Activated B cell treated with CpG ODN at 0.5 μM for 24 hours (primary cell): ENCODE data around the gene KCNMB4. TPM values are rescaled to one million over a fixed set of nuclear protein-coding genes. Genes with fewer than 3 reads are reported as not detected.
A peak's percentile ranks its signal among the peaks of the same experiment; 100 is the strongest.

Source experiments
- ATAC-seq: fragments of 200-7000 bp; cut with Tn5 transposase; one replicate; pipeline ENCODE4 v1.10.0; 2021; ENCODE audit warnings: low read depth, mild to moderate bottlenecking, moderate library complexity
- CTCF ChIA-PET: fragments of 350-600 bp; sonication (Branson Sonifier 250); formaldehyde crosslinking; loops from one replicate; lab custom pipeline; 2021; ENCODE audit warnings: antibody characterized with exemption; lab: Charles Lee
- POLR2A ChIA-PET: fragments of 350-600 bp; sonication (Branson Sonifier 250); formaldehyde crosslinking; loops from one replicate; lab custom pipeline; 2021; ENCODE audit warnings: antibody characterized with exemption; lab: Charles Lee
- DNase-seq: peaks from one replicate; pipeline ENCODE4 v3.0.0; 2022
- H3K27ac Mint-ChIP-seq: one replicate; pipeline ENCODE4 v1.8.0; 2020; ENCODE audit warnings: mixed read lengths
- H3K27me3 Mint-ChIP-seq: one replicate; pipeline ENCODE4 v1.8.0; 2021; ENCODE audit warnings: mixed read lengths
- H3K36me3 Mint-ChIP-seq: one replicate; pipeline ENCODE4 v1.8.0; 2021; ENCODE audit warnings: low read depth, mixed read lengths
- H3K4me1 Mint-ChIP-seq: one replicate; pipeline ENCODE4 v1.8.0; 2021; ENCODE audit warnings: mixed read lengths
- H3K4me3 Mint-ChIP-seq: one replicate; pipeline ENCODE4 v1.8.0; 2020; ENCODE audit warnings: mild to moderate bottlenecking, mixed read lengths
- H3K9me3 Mint-ChIP-seq: one replicate; pipeline ENCODE4 v1.8.0; 2020; ENCODE audit warnings: mixed read lengths
- CTCF ChIP-seq: fragments of 200-600 bp; IDR thresholded peaks from one replicate; pipeline ENCODE4 v1.8.0; 2022; ENCODE audit warnings: antibody characterized with exemption, mild to moderate bottlenecking
- intact Hi-C: fragments of 100-400 bp; cut with micrococcal nuclease; formaldehyde crosslinking; loops from one replicate; pipeline ENCODE4 v1.15.1; 2024
- total RNA-seq: library from RNA; stranded (reverse); gene quantifications from 2 replicates; pipeline ENCODE4 v1.2.3, GENCODE V29; 2022

KCNMB4 gene
- total RNA-seq, 1 donor from 2014 or later, result 0.86 TPM

DNA sequence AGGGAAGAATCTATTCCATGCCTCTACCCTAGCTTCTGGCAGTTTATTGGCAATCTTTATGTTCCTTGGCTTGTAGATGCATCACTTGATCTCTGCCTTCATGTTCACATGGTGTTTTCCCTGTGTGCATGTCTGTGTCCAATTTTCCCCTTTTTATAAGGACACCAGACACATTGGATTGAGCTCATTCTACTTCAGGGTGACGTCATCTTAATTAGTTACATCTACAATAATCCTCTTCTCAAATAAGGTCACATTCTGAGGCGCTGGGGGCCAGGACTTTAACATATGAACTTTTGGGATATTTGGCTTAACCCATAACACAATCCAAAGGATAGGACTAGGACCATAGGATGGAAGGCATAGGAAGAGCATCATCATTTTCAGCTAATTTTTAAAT is 101.4 kb downstream of the KCNMB4 start:
- Mint-ChIP-seq H3K27ac (no peak overlapping the region), H3K4me3 (no peak overlapping the region), H3K4me1 (no peaks in the 10 kb centered on the region), H3K9me3 (peaks cover 6% of the 10 kb centered on the region), H3K36me3 (no peaks in the 10 kb centered on the region), H3K27me3 (no peaks in the 10 kb centered on the region)
- no peak for TF ChIP-seq CTCF
- ATAC-seq (no peak), DNase-seq (no peak)
- ChIA-PET CTCF (no interaction called here), POLR2A (no interaction called here)
- intact Hi-C loops, result no loop called here

DNA sequence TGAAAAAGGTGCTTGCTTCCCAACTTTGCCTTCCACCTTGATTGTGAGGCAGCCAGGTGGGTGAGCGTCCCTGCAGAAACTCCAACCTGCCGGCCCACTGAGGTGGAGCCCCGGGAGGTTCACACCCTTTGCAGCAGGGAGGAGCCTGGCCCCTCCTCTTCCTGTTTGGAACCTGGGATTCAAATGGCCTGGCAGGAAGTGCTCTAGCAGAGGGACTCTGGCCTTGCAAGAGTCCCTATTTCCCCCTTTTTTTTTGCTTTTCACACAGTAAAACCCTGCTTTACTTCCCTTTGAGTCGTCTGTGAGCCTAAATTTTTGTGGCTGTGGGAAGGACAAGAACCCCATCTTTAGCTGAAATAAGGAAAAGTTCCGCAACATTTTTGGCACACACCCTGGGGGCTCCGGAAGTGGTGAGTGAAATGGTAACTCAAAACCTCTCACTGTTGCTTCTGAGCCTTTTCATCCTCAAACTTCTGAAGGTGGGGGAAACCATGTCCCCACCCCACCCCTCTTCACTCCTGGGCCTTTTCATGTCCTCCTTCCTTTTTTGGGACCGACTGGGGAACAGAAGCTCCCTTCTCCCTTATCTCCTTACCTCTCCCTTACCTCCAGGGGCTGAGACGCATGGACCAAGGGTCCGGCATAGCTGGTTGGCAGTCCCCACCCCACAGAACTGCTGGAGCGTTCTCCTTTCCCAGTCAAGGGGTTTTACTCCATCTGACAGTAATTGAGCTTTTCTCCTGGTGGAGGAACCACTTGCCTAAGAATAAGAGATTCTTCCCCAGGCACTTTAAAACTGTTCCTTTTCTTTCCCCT is 102.0 kb downstream of the KCNMB4 start:
- no peak for ATAC-seq
- Mint-ChIP-seq H3K27ac (no peak overlapping the region), H3K36me3 (no peaks in the 10 kb centered on the region), H3K27me3 (no peaks in the 10 kb centered on the region), H3K4me3 (peak overlapping the region; percentile 73), H3K9me3 (peaks cover 6% of the 10 kb centered on the region), H3K4me1 (no peaks in the 10 kb centered on the region)
- intact Hi-C loops, result loop anchor here (2.0 kb wide), 1 partner anchor 19 kb away; no protein-coding TSS in a partner anchor
- no peak for DNase-seq
- TF ChIP-seq CTCF, result no peak
- ChIA-PET POLR2A (no interaction called here), CTCF (no interaction called here)

GRCh38 chr12:70468741-70469140 is 102.7 kb downstream of the KCNMB4 start:
- no peak for DNase-seq
- Mint-ChIP-seq H3K27ac (peak overlapping the region; percentile 43), H3K27me3 (no peaks in the 10 kb centered on the region), H3K4me1 (no peaks in the 10 kb centered on the region), H3K9me3 (peaks cover 6% of the 10 kb centered on the region), H3K36me3 (no peaks in the 10 kb centered on the region), H3K4me3 (peak overlapping the region; percentile 73)
- intact Hi-C loops, result loop anchor here (2.0 kb wide), 1 partner anchor 18 kb away; no protein-coding TSS in a partner anchor
- CTCF ChIA-PET, result no interaction called here
- ATAC-seq, result no peak
- no peak for TF ChIP-seq CTCF
- POLR2A ChIA-PET, result no interaction called here

DNA sequence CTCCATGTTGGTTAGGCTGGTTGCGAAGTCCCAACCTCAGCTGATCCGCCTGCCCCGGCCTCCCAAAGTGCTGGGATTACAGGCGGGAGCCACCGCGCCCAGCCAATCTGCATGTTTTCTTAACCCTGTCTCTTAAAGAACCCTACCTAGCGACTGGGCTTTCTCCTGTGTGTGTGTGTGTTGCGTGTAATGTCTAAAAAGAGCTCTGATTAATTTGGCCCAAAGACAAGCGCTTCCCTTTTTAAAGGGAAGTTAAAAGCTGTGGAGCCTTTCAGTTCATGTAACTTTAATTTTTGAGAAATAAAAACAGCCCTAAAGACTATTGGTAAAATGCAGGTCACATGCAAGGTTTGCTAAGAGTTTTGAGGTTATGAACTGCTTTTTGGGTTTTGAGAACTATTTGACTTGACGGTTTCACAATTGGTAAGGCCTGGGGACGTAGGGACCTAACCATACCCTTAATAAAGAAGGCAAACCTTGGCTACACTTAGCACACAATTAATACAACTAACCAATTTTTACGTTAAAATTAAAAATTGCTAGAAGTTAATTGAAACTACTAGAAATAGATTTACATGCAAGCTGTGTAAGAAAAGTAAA is 103.2 kb downstream of the KCNMB4 start:
- Mint-ChIP-seq H3K9me3 (peaks cover 2% of the 10 kb centered on the region), H3K27ac (peak overlapping the region; percentile 43), H3K36me3 (no peaks in the 10 kb centered on the region), H3K4me3 (peak overlapping the region; percentile 73), H3K4me1 (no peaks in the 10 kb centered on the region), H3K27me3 (no peaks in the 10 kb centered on the region)
- DNase-seq, result no peak
- peak; percentile 40 for ATAC-seq
- ChIA-PET CTCF (no interaction called here), POLR2A (interaction anchor here (0.7 kb wide), 1 partner anchor 18 kb away, joined by 3 read pairs; no protein-coding TSS in a partner anchor)
- no peak for TF ChIP-seq CTCF
- intact Hi-C loops, result loop anchor here (2.0 kb wide), 1 partner anchor 17 kb away; no protein-coding TSS in a partner anchor

DNA sequence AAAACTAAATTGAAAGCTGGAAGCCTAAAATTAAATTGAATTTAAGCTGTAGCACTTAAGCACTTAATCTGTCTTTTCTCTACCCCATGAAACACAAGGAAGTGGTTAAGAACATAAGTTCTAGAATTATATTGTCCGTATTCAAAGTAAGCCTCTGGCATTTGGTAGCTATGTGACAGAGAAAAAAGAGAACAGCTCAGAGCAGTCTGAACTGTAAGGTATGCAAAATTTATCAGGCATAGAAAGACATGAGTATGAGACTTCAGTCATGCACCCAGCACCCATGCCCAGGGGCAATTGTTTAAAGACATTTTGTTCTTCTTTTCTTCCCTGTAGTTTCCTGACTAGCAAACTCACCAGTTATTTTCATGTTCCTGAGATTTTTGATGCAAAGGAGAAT is 116.7 kb downstream of the KCNMB4 start:
- peak; percentile 60 for ATAC-seq

More for the DNA sequence above, 116.7 kb downstream of the KCNMB4 start:
- H3K4me1 Mint-ChIP-seq, result peaks cover 28% of the 10 kb centered on the region
- no peaks in the 10 kb centered on the region for H3K9me3 Mint-ChIP-seq
- no peak overlapping the region for H3K4me3 Mint-ChIP-seq
- no peak for DNase-seq
- ChIA-PET CTCF (no interaction called here), POLR2A (no interaction called here)
- H3K36me3 Mint-ChIP-seq, result no peaks in the 10 kb centered on the region
- H3K27me3 Mint-ChIP-seq, result peaks cover 1% of the 10 kb centered on the region
- TF ChIP-seq CTCF, result no peak
- H3K27ac Mint-ChIP-seq, result no peak overlapping the region
- intact Hi-C loops, result loop anchor here (10.0 kb wide), 2 partner anchors 118 to 238 kb away; partner anchors contain the start of genes CNOT2 and KCNMB4
